Amniotic stem cell (primary cell): ENCODE measurements around the gene DAPK1.

Experiments used
- DNase-seq: peaks from one replicate; lab custom pipeline; 2025; lab: John Stamatoyannopoulos, UW

DAPK1 gene

GRCh38 chr9:87497604-87498045, at the start of gene DAPK1:
DAPK1 (plus strand) TSS chr9:87497867; CDS start chr9:87499078, 1,211 bp downstream.
- peak; percentile 12 for DNase-seq

- DNase-seq: no peak
These were observed 46.5 kb upstream of the DAPK1 start for GRCh38 chr9:87451149-87451548.

GRCh38 chr9:87455407-87455806, 42.3 kb upstream of the DAPK1 start:
- no peak for DNase-seq

- DNase-seq: no peak
These were observed 36.4 kb upstream of the DAPK1 start for GRCh38 chr9:87461256-87461655.

- DNase-seq: no peak
These were observed 33.3 kb upstream of the DAPK1 start for GRCh38 chr9:87464110-87464991.

- DNase-seq: no peak
These were observed 32.7 kb upstream of the DAPK1 start for GRCh38 chr9:87464992-87465378.

GRCh38 chr9:87465816-87466215, 31.9 kb upstream of the DAPK1 start:
- DNase-seq: no peak

GRCh38 chr9:87467187-87467586, 30.5 kb upstream of the DAPK1 start:
- no peak for DNase-seq

GRCh38 chr9:87469793-87470465, 27.7 kb upstream of the DAPK1 start:
- no peak for DNase-seq

GRCh38 chr9:87471746-87472145, 25.9 kb upstream of the DAPK1 start:
- DNase-seq: no peak

GRCh38 chr9:87475463-87475862, 22.2 kb upstream of the DAPK1 start:
- DNase-seq: no peak

GRCh38 chr9:87478226-87478992, 19.3 kb upstream of the DAPK1 start:
- no peak for DNase-seq

- DNase-seq: no peak
These were observed 17.9 kb upstream of the DAPK1 start for GRCh38 chr9:87479801-87480201.

GRCh38 chr9:87481890-87482855, 15.5 kb upstream of the DAPK1 start:
- no peak for DNase-seq

GRCh38 chr9:87490225-87490624, 7.4 kb upstream of the DAPK1 start:
- DNase-seq: no peak

- no peak for DNase-seq
These were observed 6.8 kb upstream of the DAPK1 start for GRCh38 chr9:87490907-87491306.

GRCh38 chr9:87491523-87491922, 6.1 kb upstream of the DAPK1 start:
- no peak for DNase-seq

GRCh38 chr9:87492642-87493041, 5.0 kb upstream of the DAPK1 start:
- DNase-seq: no peak

- no peak for DNase-seq
These were observed 2.6 kb upstream of the DAPK1 start for GRCh38 chr9:87494970-87495471.

GRCh38 chr9:87497080-87497603, 525 bp upstream of the DAPK1 start:
- no peak for DNase-seq
